HEK293 (cell line): Measurements from ENCODE around the gene GLT1D1.
"Not testable (repeated sequence)": the region's sequence is repeated elsewhere in the genome, so short reads cannot be mapped to it uniquely, and the experiment has no call there.

ENCODE experiments used
- CTCF ChIA-PET: fragments of 350-600 bp; formaldehyde crosslinking; extraction: SDS; loops from one replicate; lab custom pipeline; 2021; ENCODE audit warnings: antibody characterized with exemption; lab: Yijun Ruan, JAX
- POLR2A ChIA-PET: fragments of 300-600 bp; formaldehyde crosslinking; extraction: SDS; loops from one replicate; lab custom pipeline; 2020; ENCODE audit warnings: antibody characterized with exemption, inconsistent platforms; lab: Yijun Ruan, JAX
- H3K27ac ChIP-seq: fragments of 200-500 bp; sonication (Bioruptor generic); 2 replicates; pipeline ENCODE4 v1.5.1; 2014; ENCODE audit warnings: low read depth, low read length, control low read depth, inconsistent platforms; ENCODE audit errors: extremely low read depth
- H3K36me3 ChIP-seq, 2 experiments: fragments of 200-500 bp in 1 of 2; sonication (Bioruptor generic) in 1 of 2; 1 replicate in 1 of 2; 2 replicates in 1 of 2; pipeline ENCODE4 v1.5.1; 2014 to 2017; ENCODE audit warnings: inconsistent platforms in 2 of 2, low read length in 2 of 2; ENCODE audit not compliant: control insufficient read depth in 2 of 2, insufficient read depth in 1 of 2
- H3K4me1 ChIP-seq: fragments of 200-500 bp; sonication (Bioruptor generic); 2 replicates; pipeline ENCODE4 v1.5.1; 2014; ENCODE audit warnings: mild to moderate bottlenecking, low read length, inconsistent platforms; ENCODE audit not compliant: control insufficient read depth, insufficient read depth
- H3K4me3 ChIP-seq: 2 replicates; pipeline ENCODE4 v1.5.1; 2011; ENCODE audit warnings: low read depth, mild to moderate bottlenecking, control low read depth, low read length, moderate library complexity
- H3K9me3 ChIP-seq: fragments of 200-500 bp; sonication (Bioruptor generic); 2 replicates; pipeline ENCODE4 v1.5.1; 2014; ENCODE audit warnings: low read depth, low read length, inconsistent platforms; ENCODE audit not compliant: control insufficient read depth, insufficient read depth
- BCL11A ChIP-seq: fragments of 450-650 bp; formaldehyde crosslinking; IDR thresholded peaks from 2 replicates; pipeline ENCODE4 v1.5.1; 2016; ENCODE audit warnings: low read depth, missing biosample characterization, missing genetic modification characterization
- CTCF ChIP-seq: fragments of 450-650 bp; formaldehyde crosslinking; IDR thresholded peaks from 2 replicates; pipeline ENCODE4 v1.5.1; 2016; ENCODE audit warnings: missing biosample characterization, missing genetic modification characterization
- FEZF1 ChIP-seq: fragments of 450-650 bp; formaldehyde crosslinking; IDR thresholded peaks from 2 replicates; pipeline ENCODE4 v1.5.1; 2016; ENCODE audit warnings: missing biosample characterization, missing genetic modification characterization
- KLF1 ChIP-seq: fragments of 450-650 bp; formaldehyde crosslinking; IDR thresholded peaks from 2 replicates; pipeline ENCODE4 v1.5.1; 2016; ENCODE audit warnings: missing biosample characterization, missing genetic modification characterization
- KLF9 ChIP-seq: fragments of 450-650 bp; formaldehyde crosslinking; IDR thresholded peaks from 2 replicates; pipeline ENCODE4 v1.5.1; 2016; ENCODE audit warnings: missing biosample characterization, missing genetic modification characterization, low read depth
- REPIN1 ChIP-seq: fragments of 450-650 bp; formaldehyde crosslinking; IDR thresholded peaks from 2 replicates; pipeline ENCODE4 v1.5.1; 2017; ENCODE audit warnings: missing biosample characterization, missing genetic modification characterization, low read depth
- SETDB1 ChIP-seq: IDR thresholded peaks from one replicate; pipeline ENCODE4 v1.6.1; 2017; ENCODE audit warnings: mild to moderate bottlenecking, low read length, moderate library complexity, mixed read lengths; ENCODE audit not compliant: insufficient read length
- WT1 ChIP-seq: fragments of 450-650 bp; formaldehyde crosslinking; IDR thresholded peaks from 2 replicates; pipeline ENCODE4 v1.5.1; 2016; ENCODE audit warnings: missing biosample characterization, missing genetic modification characterization
- ZBTB20 ChIP-seq: fragments of 450-650 bp; formaldehyde crosslinking; IDR thresholded peaks from 2 replicates; pipeline ENCODE4 v1.5.1; 2016; ENCODE audit warnings: missing biosample characterization, missing genetic modification characterization
- ZFP69B ChIP-seq: fragments of 450-650 bp; formaldehyde crosslinking; IDR thresholded peaks from 2 replicates; pipeline ENCODE4 v1.5.1; 2016; ENCODE audit warnings: missing biosample characterization, missing genetic modification characterization
- ZNF211 ChIP-seq: fragments of 450-650 bp; formaldehyde crosslinking; IDR thresholded peaks from 2 replicates; pipeline ENCODE4 v1.5.1; 2016; ENCODE audit warnings: low read depth, missing biosample characterization, missing genetic modification characterization
- ZNF280D ChIP-seq: fragments of 450-650 bp; formaldehyde crosslinking; IDR thresholded peaks from 2 replicates; pipeline ENCODE4 v1.5.1; 2016; ENCODE audit warnings: missing biosample characterization, missing genetic modification characterization
- ZNF292 ChIP-seq: fragments of 450-650 bp; formaldehyde crosslinking; IDR thresholded peaks from 2 replicates; pipeline ENCODE4 v1.5.1; 2016; ENCODE audit warnings: low read depth, missing biosample characterization, missing genetic modification characterization, borderline replicate concordance
- ZNF354C ChIP-seq: fragments of 450-650 bp; formaldehyde crosslinking; IDR thresholded peaks from 2 replicates; pipeline ENCODE4 v1.5.1; 2016; ENCODE audit warnings: missing biosample characterization, missing genetic modification characterization, low read depth, borderline replicate concordance
- ZNF558 ChIP-seq: fragments of 450-650 bp; formaldehyde crosslinking; IDR thresholded peaks from 2 replicates; pipeline ENCODE4 v1.5.1; 2016; ENCODE audit warnings: missing biosample characterization, missing genetic modification characterization
- ZNF623 ChIP-seq: fragments of 450-650 bp; formaldehyde crosslinking; IDR thresholded peaks from 2 replicates; pipeline ENCODE4 v1.5.1; 2016; ENCODE audit warnings: missing biosample characterization, missing genetic modification characterization
- TF ChIP-seq, protein P1 (sequence below): fragments of 450-650 bp; formaldehyde crosslinking; IDR thresholded peaks from 2 replicates; pipeline ENCODE4 v1.5.1; 2017; ENCODE audit warnings: missing biosample characterization, missing genetic modification characterization
- TF ChIP-seq, protein P2 (sequence below): fragments of 450-650 bp; formaldehyde crosslinking; IDR thresholded peaks from 2 replicates; pipeline ENCODE4 v1.5.1; 2016; ENCODE audit warnings: missing biosample characterization, missing genetic modification characterization

Gene GLT1D1

DNA sequence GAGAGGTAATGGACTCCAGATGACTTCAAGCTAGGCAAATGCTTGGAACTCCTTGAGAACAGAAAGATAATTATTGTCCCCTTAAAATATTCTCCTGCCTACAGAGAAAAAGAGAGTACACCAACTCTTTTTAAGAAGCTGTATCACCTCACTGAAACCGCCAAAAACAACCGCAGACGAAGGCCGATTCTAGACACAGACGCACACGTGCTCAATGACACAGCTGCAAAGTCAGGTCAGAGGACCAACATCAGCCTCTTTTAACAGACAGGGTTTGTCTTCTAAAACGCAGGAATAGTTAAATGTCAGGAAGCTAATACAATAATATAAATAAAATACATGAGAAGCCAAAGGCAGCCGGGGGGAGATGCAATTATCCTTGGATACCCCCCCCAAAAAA lies 48.5 kb upstream of the GLT1D1 start:
- ChIA-PET POLR2A (no interaction called here), CTCF (no interaction called here)
- no peak for TF ChIP-seq KLF1 (tag by site-specific recombination)
- no peak for TF ChIP-seq WT1
- no peak for TF ChIP-seq ZNF558 (tag by site-specific recombination)
- TF ChIP-seq ZNF280D (tag by site-specific recombination) = no peak
- TF ChIP-seq ZBTB20 (tag by site-specific recombination) = no peak
- no peak for TF ChIP-seq BCL11A (tag by site-specific recombination)
- TF ChIP-seq ZNF623 (tag by site-specific recombination) = no peak
- no peak for TF ChIP-seq KLF9
- no peak for TF ChIP-seq ZNF354C (tag by site-specific recombination)
- TF ChIP-seq REPIN1 (tag by site-specific recombination) = no peak
- TF ChIP-seq ZNF292 (tag by site-specific recombination) = no peak
- TF ChIP-seq, protein P1, sequence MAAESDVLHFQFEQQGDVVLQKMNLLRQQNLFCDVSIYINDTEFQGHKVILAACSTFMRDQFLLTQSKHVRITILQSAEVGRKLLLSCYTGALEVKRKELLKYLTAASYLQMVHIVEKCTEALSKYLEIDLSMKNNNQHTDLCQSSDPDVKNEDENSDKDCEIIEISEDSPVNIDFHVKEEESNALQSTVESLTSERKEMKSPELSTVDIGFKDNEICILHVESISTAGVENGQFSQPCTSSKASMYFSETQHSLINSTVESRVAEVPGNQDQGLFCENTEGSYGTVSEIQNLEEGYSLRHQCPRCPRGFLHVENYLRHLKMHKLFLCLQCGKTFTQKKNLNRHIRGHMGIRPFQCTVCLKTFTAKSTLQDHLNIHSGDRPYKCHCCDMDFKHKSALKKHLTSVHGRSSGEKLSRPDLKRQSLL (tag by site-specific recombination) = no peak
- no peak for TF ChIP-seq CTCF
- TF ChIP-seq SETDB1 = no peak
- TF ChIP-seq, protein P2, sequence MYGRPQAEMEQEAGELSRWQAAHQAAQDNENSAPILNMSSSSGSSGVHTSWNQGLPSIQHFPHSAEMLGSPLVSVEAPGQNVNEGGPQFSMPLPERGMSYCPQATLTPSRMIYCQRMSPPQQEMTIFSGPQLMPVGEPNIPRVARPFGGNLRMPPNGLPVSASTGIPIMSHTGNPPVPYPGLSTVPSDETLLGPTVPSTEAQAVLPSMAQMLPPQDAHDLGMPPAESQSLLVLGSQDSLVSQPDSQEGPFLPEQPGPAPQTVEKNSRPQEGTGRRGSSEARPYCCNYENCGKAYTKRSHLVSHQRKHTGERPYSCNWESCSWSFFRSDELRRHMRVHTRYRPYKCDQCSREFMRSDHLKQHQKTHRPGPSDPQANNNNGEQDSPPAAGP (tag by site-specific recombination) = no peak
- no peak for TF ChIP-seq ZFP69B
- TF ChIP-seq FEZF1 = no peak
- TF ChIP-seq ZNF211 (tag by site-specific recombination) = no peak
- H3K36me3 ChIP-seq = peaks cover 19 to 78% of the 10 kb centered on the region in 2 experiments
- H3K4me1 ChIP-seq = no peaks in the 10 kb centered on the region
- H3K27ac ChIP-seq = no peak overlapping the region
- H3K4me3 ChIP-seq = no peak overlapping the region
- H3K9me3 ChIP-seq = no peaks in the 10 kb centered on the region

DNA sequence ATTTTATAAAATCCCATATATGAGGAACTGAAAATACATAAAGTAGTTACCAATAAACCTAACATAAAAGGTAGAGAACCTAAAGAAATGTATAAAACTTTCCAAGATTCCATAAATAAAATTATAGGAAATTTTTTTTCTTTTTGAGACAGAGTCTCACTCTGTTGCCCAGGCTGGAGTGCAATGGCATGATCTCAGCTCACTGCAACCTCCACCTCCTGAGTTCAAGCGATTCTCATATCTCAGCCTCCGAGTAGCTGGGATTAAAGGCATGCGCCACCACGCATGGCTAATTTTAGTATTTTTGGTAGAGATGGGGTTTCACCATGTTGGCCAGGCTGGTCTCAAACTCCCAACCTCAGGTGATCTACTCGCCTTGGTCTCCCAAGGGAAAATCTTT lies 47.9 kb upstream of the GLT1D1 start:
- H3K4me1 ChIP-seq, H3K27ac ChIP-seq, H3K4me3 ChIP-seq, POLR2A ChIA-PET, H3K9me3 ChIP-seq, CTCF ChIA-PET: not testable (repeated sequence)
- H3K36me3 ChIP-seq = peaks cover 16 to 78% of the 10 kb centered on the region in 2 experiments
